HG02973 (cell line): ENCODE measurements around the gene FAM120C.

ENCODE experiments used
- ATAC-seq: cut with Tn5 transposase; IDR thresholded peaks from one replicate; pipeline ENCODE4 v1.9.1; 2021; ENCODE audit warnings: moderate library complexity; ENCODE audit not compliant: unreplicated experiment

Gene FAM120C

DNA sequence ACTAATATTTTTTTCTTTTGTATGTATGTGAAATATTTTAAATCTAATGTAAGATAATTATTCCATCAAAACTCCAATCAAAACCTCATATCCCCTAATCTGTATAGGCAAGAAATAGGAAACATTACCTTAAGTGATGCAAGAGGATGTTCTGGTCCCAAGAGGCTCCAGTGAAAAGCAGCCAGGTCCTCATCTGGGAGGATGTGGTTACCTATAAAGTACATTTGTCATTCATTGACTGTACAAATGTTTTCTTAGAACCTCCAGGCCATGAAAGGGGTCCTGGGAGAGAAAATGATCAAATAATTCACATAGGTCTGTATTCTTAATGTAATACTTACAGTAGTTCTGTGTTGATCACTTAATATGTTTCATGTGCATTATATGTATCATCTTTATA lies 25.5 kb downstream of the FAM120C start:
- no peak for ATAC-seq

DNA sequence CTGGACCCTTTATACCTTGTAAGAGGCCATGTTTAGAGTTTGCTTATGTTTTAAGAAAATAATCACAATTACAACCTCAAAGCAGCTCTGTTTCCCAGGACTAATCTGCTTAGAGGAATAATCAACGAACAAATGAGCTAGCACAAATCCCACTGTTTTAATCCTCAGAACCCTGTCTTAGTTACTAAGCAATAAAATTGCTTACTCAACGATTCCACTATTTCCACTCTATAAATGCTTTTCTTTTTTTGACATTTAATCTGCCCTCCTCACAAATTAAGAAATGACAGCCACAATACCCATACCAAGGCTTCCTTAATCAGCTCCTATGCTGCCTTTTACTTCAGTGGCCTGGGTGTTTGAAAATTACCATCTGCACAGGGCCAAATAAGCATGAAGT lies 48.8 kb downstream of the FAM120C start:
- ATAC-seq: no peak

DNA sequence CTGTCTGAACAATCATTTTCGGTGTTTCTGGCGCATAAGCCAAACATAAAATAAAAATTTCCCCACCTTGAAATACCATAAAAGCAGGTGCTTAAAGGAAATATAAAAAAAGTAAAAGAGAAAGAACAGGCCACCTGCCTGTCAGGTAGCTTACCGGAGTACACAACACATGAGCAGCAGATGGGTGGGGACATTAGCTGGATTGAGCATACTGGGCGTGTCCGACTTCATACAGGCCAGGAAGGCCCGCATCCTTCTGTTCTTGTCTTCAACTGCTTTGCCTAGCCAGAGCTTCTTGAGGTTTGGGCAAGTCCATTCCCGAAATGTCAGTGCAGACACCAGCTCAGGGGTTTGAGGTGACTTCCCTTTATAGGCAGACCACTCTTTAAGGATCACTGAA lies 66.7 kb downstream of the FAM120C start:
- ATAC-seq: no peak

DNA sequence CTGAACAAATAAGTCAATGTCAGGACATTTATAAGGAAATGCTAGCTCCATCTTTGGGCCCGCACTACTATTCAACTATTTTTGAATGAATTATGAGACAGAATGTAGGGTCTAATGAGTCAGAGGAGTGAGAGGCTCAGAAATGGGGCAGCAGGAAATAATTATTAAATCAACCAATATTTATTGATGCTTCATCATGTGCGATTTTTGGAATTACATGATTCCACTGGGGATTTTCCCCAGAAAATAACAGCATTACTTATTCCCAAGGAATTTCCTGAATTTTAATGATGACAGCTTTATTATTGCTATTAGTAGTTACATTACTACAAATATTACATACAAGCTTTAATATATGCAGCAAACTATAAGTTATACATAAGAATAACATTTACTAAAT lies 89.5 kb downstream of the FAM120C start:
- ATAC-seq: no peak

DNA sequence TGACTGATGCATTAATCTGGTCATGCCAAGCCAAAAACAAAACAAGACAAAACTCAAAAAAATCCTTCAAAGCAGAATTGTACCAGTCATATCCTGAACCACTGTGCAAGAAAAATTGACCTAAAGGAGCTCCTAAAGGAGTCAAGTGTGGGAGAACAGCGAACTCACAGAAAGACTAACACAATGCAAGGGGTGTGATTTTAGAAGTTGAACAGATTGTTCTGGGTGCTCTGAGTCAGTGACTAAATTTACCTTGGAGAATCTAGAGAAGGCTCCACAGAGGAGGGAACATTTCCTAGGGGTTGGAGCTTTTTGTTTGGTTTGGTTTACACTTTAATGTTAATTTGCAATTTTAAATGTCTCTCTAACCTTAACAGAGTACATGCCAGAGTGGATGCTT lies 89.9 kb downstream of the FAM120C start:
- ATAC-seq: no peak

DNA sequence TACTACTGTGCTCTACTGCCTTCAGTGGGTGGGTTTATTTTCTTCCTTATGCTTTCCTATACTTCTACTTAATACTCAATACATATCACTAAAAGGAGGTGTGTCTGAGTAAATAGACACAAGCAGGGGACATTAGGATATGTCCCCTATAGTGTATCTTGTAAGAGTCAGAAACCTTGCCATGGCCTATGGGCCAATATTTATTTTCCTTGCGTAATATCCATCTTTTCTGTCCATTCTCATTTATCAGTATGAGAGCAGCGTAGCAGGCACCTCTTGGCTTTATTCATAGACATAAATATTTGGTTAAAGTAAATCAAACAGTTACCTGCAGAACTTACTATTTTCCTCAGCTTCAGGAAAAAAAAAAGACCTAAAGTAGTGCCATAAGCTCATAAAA lies 92.2 kb downstream of the FAM120C start:
- no peak for ATAC-seq

DNA sequence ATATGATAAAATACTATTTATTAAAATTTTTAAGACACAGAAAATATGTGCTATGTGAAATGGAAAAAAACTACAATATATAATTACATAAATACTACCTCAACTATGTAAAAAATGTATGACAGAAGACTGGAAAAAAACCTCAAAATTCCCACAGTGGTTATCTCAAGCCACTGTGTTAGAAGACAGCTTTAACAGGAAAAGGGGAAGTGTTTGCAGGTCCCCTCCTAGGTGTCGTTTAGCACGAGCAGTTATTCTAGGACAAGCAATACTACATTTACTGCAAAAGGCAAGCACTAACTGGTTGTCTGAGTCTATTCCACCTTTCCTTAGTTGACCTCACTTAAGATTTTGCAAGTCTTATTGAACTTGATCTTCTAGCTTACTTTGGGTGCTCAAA lies 93.9 kb downstream of the FAM120C start:
- ATAC-seq: no peak

DNA sequence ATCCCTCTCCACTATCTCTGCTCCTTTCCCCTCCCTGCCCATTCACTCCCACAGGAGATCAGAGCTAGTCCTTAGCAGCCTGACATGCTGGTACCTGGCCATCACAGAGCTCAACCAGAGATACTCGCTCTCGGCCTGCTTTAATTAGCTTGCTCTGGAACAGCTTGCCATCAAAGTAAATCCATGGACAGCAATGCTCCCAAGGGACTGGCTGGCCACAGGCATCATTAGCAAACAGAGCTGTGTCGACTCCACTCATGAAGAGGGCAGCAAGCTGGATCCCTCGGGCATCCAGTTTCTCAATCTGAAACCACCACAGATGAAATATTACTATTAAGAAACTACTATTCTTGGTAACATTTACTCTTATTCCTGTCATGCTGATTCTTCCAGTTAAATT lies 95.4 kb downstream of the FAM120C start:
- ATAC-seq: no peak

DNA sequence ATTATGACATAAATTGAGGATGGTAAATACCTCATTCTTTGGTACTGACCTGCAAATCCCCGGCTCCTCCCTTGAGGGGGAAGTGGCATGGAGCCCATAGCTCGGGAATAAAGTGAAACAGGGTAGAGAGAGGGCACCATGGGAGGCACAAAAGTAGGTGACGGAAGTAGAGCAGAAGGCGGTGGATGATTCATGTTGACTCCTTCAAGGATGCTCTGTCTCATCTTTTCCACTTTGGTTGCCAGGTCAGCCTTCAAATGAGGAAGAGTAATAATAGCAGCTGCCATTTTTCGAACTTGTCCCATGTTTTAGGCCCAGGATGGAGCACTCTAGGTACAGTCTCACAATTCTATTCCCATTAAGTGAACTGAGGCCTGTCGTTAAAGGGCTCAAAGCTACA lies 97.4 kb downstream of the FAM120C start:
- ATAC-seq: no peak

DNA sequence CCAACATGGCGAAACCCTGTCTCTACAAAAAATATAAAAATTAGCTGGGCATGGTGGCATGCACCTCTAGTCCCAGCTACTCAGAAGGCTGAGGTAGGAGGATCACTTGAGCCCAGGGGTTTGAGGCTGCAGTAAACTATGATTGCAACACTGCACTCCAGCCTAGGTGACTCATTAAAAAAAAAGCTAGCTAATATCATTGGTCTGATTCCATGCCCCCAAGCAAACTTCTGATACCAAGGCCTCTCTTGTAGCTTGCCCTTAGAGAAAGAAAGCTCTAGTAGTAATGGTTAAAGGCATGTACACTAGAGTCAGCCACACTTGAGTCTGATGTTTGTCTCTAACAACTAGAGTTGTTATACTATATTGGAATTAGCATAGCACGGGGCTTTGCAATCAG lies 106.2 kb downstream of the FAM120C start:
- no peak for ATAC-seq

DNA sequence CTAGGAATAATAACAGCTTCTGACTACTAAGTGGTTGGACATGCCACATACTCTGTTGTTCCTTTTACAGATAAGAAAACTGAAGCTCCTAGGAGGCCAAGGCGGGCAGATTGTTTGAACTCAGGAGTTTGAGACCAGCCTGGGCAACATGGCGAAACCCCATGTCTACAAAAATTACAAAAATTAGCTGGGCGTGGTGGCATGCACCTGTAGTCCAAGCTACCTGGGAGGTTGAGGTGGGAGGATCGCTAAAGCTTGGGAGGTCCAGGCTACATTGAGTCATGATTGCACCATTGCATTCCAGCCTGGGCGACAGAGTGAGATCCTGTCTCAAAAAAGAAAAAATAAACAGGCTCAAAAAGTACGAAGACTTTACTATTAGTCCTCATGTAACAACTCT lies 108.2 kb downstream of the FAM120C start:
- no peak for ATAC-seq

DNA sequence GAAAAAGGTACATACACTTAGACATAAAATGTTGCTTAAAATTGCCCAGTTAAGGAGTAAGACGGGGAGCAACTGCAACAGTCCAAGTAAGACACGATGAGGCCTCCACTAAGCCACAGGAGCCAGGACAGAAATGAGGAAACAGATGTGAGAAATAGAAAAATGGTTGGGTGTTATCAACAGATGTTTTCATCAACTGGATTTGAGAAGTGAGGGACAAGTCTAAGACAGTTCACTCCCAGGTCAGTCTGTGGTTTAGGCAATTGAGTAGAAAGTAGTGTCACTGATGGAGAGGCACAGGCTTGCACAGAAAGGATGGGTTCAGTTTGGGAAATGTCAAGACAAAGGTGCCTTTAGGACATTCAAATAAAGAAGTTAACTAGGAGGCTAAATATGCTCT lies 115.3 kb downstream of the FAM120C start:
- ATAC-seq: no peak

DNA sequence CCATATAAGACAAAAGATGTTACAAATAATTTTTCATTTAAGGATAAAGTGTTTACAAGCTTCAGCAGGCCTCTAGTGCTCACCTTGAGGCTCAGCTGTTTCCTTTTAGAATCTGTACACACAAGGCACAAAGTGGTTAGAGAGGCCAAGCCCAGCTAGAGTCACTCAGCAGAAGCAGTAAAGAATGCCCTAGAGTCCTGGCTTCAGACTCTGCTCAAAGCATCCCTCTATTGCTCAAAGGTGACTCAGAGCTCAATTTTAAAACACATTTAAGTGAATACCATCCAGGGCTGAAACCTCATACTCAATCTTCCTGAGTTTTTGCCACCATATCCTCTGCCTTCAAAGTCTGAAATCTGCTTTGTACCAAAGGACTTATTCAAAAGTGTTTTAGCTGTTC lies 116.2 kb downstream of the FAM120C start:
- ATAC-seq: no peak

DNA sequence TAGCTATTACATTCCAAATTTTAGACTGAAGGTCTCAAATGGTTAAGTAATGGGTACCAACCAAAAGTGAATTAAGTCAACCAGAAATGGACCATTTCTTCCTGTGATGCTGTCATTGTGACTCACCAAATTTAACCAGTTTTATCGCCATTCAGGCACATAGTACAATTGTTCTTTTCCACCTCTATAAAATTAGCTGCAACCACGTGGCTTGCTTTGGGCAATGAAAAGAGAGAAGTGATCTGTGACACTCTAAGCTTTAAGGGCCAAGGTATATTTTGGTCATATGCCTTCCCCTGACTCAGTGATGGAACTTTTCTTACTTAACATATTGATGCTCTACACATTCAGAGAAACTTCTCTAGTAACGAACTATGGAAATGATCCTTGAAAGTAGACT lies 118.5 kb downstream of the FAM120C start:
- ATAC-seq: no peak

DNA sequence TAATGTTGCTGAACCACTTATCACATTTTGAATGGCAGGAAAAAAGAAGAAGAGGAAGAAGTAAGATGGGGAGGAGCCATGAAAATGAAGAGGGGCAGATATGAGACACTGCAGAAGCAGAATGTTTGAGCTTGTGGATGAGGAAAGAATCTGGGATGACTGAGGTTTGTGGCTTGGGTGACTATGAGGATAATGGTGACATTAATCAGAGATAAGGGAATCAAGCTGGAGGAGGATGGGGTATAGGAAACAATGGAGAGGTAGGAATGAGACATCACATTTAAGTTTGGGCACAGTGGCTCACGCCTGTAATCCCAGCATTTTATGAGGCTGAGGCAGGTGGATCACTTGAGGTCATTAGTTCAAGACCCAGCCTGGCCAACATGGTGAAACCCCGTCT lies 119.7 kb downstream of the FAM120C start:
- ATAC-seq: no peak

DNA sequence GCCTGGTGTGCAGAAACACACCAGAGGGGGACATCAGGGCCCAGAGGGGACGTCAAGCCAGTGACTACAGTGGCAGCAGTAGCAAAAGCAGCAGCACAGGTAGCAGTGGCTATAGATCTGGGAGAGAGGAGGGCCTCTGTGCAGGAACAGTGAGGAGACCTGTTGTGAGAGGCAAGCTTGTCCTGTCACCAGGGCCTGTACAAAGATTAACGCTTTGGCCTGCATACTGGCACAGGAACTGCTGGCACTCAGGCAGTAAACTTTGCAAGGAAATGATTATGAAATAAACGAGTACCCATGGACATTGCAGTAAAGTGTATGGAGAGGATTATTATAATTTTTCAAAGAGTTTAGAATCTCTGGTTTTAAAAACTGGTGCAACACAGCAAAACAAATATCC lies 133.3 kb downstream of the FAM120C start:
- no peak for ATAC-seq

DNA sequence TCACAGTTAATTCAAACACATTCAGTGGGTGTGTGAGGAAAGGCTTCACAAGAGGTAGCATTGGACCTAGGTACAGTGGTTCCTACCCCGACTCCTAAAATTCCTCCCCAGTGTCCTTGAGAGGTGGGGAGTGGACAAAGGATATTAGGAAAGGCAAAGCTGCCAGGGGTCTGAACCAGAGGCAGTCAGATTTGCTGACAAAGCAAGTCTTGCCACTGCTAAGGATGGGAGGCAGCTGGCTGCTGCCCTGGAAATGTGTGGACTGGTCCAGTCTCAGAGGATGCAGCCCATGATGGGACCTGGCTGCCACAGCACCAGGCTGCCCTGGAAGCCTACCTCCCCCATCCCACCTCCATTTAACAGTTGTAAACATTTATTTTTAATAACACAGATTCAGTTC lies 134.6 kb downstream of the FAM120C start:
- ATAC-seq: no peak

DNA sequence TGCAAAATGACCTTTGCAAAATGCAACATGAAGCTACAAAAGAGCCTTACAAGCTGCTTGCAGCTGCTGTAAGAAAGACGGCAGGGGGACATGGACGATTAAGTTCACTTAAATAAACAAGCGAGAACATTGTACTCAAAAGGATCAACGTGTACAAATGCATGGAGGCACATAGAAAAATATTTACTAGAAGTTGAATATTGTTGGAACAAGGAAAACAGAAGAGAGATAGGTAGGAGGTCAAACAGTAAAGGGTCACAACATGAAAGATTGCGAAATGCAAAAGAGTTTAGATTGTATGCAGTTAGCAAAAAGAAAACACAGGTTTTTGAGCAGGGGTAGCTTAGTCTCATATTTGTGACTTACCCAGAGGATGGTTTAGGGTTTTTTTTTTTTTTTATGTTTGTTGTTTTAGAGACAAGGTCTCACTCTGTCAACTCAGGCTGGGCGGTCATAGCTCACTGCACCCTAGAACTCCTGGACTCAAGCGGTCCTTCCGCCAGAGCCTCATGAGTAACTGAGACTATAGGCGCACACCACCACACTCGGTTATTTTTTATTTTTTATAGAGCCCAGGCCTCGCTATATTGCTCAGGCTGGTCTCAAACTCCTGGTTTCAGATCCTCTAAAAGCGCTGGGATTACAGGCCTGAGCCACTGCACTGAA lies 137.4 kb downstream of the FAM120C start:
- ATAC-seq: no peak

DNA sequence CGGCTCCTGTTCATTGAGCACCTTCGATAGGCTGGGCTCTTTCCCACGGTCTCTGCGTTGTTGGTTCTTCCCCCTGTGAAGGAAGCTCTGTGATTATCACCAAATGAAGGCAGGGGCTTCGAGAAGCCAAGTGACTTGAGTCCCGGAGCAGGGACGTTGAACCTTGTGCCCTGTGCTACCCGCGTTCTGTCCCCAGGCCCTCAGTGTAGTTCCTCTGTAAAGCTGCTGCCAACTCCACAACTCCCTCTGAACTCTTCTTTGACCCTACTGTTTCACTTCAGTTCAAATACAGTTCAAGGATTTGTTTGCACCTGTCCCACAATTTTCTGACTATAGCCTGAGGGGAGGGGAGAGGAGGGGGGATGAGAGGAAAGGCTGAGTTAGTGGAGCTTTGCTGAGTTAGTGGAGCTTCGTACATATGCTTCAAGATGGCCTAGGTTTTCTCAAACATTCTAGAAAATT lies 138.1 kb downstream of the FAM120C start:
- no peak for ATAC-seq

DNA sequence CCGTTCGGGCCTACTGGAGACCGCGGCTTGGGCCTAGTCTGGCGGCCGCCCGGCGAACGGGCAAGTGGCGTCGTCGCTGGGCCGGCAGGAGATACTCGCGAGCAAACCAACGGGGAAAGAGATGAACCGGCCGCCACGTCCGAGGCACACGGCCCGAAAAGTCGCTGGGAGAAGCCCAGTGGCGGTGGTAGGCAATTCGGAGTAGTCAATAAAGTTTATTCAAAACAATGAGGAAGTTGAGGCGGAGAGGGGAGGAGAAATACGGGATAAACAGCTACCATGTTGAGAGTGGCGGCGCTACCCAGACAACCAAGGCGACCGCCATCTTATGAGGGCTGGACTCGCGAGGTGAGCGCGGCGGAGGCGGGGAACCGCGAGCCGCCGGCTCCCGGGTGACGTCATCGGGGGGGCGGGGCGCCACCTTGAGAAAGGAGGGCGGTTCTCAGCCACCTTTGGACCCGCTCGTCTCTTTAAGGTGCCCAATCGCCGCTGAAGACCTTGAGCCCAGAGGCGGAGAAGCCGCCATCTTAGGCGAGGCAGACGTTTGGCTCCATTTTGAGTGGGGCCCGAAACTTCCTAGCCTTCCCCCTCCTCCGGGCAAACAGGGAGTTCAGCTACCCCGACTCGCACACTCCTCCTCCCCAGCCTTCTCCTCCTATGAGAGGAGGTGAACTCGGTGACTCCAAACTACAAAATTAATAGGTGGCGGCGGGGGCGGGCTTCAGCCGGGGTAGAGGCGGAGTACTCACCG lies 138.8 kb downstream of the FAM120C start, which contains the start of gene PHF8:
TSS of gene PHF8 (minus strand) at position 348 of the 751 bp plus-strand sequence. CDS start 1,745 bp downstream, outside the sequence.
- ATAC-seq: peak; percentile 83

DNA sequence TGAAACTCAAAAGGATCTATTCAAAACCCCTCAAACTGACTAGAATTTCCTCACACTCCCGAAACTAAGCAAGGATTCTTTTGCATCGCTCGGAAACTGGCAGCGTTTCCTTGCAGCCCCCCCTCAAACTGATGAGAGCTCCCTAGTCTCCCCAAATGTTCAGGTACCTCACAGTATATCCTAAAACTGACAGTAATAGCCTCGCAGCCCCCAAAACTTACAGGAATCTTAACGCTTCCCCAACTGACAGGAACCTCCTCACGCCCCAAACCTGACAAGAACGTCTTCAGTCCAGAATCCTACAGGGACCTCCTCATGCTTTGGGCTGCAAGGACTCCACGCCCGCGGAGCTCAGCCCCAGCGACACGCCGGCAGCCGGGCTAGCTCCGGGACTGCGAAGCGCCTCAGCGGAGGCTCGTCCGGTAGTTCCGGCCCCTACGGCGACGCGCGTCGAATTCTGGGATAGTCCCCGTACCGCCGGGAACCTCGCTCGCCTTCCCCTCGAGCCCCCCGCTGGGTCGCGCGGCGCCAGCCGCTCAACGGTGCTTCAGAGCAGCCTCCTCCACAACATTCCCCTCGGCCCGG lies 139.4 kb downstream of the FAM120C start:
- peak; percentile 19 for ATAC-seq

DNA sequence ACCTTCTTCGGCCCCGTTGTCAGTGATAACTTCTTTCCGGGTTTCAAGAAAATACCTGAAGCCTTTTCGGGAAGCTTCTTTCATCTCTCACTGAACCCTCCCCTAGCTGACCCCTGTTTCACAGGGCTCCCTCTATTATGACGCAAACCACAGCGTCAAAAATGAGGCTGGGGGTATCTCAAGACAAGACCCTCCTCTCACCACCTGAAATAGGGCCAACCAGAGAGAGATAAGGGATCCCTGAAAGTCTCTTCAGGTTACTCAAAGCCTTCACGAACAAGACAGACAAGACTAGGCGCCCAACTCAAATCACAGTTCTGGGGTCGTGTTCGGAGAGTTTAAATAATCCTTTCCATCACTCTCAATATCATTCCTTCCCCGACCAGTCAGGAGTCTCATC lies 140.0 kb downstream of the FAM120C start:
- ATAC-seq: no peak
